DMS153 (cell line): ENCODE results near the gene ATOSA.
A peak's percentile ranks its signal among the peaks of the same experiment; 100 is the strongest.

Source experiments
- DNase-seq: peaks from one replicate; lab custom pipeline; 2025; lab: John Stamatoyannopoulos, UW

ATOSA gene

GRCh38 chr15:52652286-52652685, 26.9 kb downstream of the ATOSA start:
- no peak for DNase-seq

DNA sequence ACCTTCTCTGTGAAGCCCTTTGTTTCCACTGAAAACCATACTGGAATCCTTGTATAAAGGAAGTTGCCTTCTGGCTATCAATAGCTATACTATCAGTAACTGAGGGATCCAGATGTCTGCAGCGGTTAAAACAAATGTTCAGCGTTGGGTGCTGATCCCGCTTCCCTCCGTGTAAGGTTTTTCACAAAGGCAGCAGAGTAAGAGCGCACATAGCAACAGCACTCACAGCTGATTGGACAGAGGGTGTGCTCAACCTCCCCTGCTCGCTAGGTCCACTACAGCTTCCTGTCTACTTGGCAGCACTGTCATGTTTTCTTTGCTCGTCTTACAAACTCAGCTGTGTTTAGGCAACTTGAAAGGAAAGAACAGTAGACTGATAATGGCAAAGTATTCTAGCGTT, 27.3 kb downstream of the ATOSA start:
- peak; percentile 53 for DNase-seq

GRCh38 chr15:52651114-52651513, 28.1 kb downstream of the ATOSA start:
- DNase-seq, result no peak

DNA sequence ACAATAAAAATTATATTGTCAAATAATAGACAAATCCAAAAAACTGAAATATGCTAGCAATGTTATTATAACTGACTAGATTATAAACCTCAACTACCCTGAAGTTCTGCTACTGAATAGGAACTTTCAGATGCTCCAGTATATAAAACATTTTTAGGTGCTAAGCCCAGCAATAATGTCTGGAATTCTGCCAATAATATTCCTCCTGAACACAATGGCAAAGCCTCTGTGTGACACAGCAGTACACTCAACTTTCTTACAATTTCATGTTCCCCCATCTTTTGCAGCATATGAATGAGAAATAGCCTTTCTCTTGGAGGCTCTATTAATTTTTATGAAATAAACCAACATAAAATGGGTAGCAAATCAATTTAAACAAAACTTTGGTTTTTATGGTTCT, 29.5 kb downstream of the ATOSA start:
- DNase-seq, result no peak

DNA sequence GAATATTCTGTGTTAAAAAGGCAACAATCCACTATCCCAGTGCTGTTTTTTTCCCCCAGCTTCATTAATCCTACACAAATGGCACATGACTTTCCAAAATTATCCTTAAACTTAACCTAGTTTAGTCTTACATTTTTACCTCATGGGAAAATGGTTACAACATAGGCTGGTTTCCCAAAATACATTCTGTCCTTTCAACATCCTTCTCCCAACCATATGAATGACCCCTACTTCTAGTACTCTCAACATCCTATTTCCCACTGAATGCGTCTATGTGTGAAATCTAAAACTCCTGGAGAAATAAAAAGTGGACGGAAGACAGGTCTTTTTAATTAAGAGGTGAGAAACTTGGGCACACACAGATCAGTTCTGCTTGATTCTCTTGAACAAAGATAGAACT, 33.3 kb downstream of the ATOSA start:
- DNase-seq, result no peak

- DNase-seq, result no peak
Observed at GRCh38 chr15:52642386-52643361, 36.5 kb downstream of the ATOSA start.

GRCh38 chr15:52636459-52636858, 42.7 kb downstream of the ATOSA start:
- no peak for DNase-seq

DNA sequence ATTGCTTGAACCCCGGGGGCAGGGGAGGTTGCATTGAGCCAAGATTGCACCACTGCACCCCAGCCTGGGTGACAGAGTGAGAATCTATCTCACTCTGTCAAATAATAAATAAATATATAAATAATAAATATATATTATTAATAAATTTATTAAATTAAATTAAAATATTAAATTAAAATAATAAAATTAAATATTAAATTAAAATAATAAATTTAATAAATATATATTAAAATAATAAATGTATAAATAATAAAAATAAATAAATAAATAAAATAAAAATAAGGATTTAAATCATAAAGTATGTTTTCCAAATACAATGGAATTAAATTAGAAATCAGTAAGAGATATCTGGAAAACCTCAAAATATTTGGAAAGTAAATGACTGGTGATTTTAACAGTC, 43.3 kb downstream of the ATOSA start:
- no peak for DNase-seq
